ENCODE data around the gene PDGFA. TPM values are rescaled to one million over a fixed set of nuclear protein-coding genes. Genes with fewer than 3 reads are reported as not detected.

PDGFA gene
- total and polyA plus RNA-seq, 3 donors from 2014 or later = 7.2 to 13.8 (median 13.8) TPM

- Histone ChIP-seq H3K27me3 (no peaks in the 10 kb centered on the region), H3K9me3 (no peaks in the 10 kb centered on the region), H3K4me3 (no peak overlapping the region), H3K4me1 (peaks cover 6% of the 10 kb centered on the region), H3K36me3 (ENCODE audit: low read depth, missing control alignments) (no peaks in the 10 kb centered on the region), H3K27ac (no peak overlapping the region)
- TF ChIP-seq CTCF (IDR thresholded peaks at IDR 0.05) (no peak), POLR2A (IDR thresholded peaks at IDR 0.05) (no peak)
- DNase-seq = peak; percentile 3
- 81 to 82% methylated on average over 17 of the region's 17 CpGs for WGBS, 2 donors
- intact Hi-C loops (cut with DNase I; ENCODE audit: low total_unique reads) = no loop called here
Measured at GRCh38 chr7:465710-466400, 53.8 kb downstream of the PDGFA start.

- Histone ChIP-seq H3K4me1 (peaks cover 12% of the 10 kb centered on the region), H3K27ac (no peak overlapping the region), H3K36me3 (ENCODE audit: low read depth, missing control alignments) (no peaks in the 10 kb centered on the region), H3K4me3 (no peak overlapping the region), H3K9me3 (no peaks in the 10 kb centered on the region), H3K27me3 (no peaks in the 10 kb centered on the region)
- intact Hi-C loops (cut with DNase I; ENCODE audit: low total_unique reads) = no loop called here
- peak; percentile 75 for DNase-seq
- TF ChIP-seq POLR2A (IDR thresholded peaks at IDR 0.05) = no peak
- TF ChIP-seq CTCF (IDR thresholded peaks at IDR 0.05) = no peak
- 48 to 58% methylated on average over 8 to 34 of the region's 34 CpGs for WGBS, 2 donors
Measured at GRCh38 chr7:464454-465401, 54.9 kb downstream of the PDGFA start.

GRCh38 chr7:463817-464453 is 55.7 kb downstream of the PDGFA start:
- no peak for TF ChIP-seq POLR2A (IDR thresholded peaks at IDR 0.05)
- TF ChIP-seq CTCF (IDR thresholded peaks at IDR 0.05) = no peak

GRCh38 chr7:463362-463781 is 56.3 kb downstream of the PDGFA start:
- 83 to 93% methylated on average over 13 to 36 of the region's 36 CpGs for WGBS, 2 donors
- H3K9me3 ChIP-seq = no peaks in the 10 kb centered on the region
- no peaks in the 10 kb centered on the region for H3K27me3 ChIP-seq
- intact Hi-C loops (cut with DNase I; ENCODE audit: low total_unique reads) = no loop called here
- DNase-seq = no peak
- H3K4me3 ChIP-seq = no peak overlapping the region
- no peak overlapping the region for H3K27ac ChIP-seq
- H3K4me1 ChIP-seq = peaks cover 12% of the 10 kb centered on the region
- no peaks in the 10 kb centered on the region for H3K36me3 ChIP-seq (ENCODE audit: low read depth, missing control alignments)
- TF ChIP-seq POLR2A (IDR thresholded peaks at IDR 0.05) (no peak), CTCF (IDR thresholded peaks at IDR 0.05) (no peak)

More at GRCh38 chr7:463817-464453, 55.7 kb downstream of the PDGFA start:
- intact Hi-C loops (cut with DNase I; ENCODE audit: low total_unique reads) = no loop called here
- H3K9me3 ChIP-seq = no peaks in the 10 kb centered on the region
- 61 to 65% methylated on average over 24 to 35 of the region's 35 CpGs for WGBS, 2 donors
- no peak overlapping the region for H3K4me3 ChIP-seq
- no peak for DNase-seq
- peaks cover 12% of the 10 kb centered on the region for H3K4me1 ChIP-seq
- H3K27ac ChIP-seq = no peak overlapping the region
- H3K36me3 ChIP-seq (ENCODE audit: low read depth, missing control alignments) = no peaks in the 10 kb centered on the region
- no peaks in the 10 kb centered on the region for H3K27me3 ChIP-seq
